NCI-H1105 (cell line): ENCODE data around the gene COQ10A.
A peak's percentile ranks its signal among the peaks of the same experiment; 100 is the strongest.
"Not testable (repeated sequence)": the region's sequence is repeated elsewhere in the genome, so short reads cannot be mapped to it uniquely, and the experiment has no call there.

Experiments used
- DNase-seq: peaks from one replicate; lab custom pipeline; 2025; lab: John Stamatoyannopoulos, UW

Gene COQ10A

GRCh38 chr12:56243731-56244181 lies 23.0 kb upstream of the COQ10A start:
- no peak for DNase-seq

- no peak for DNase-seq
Observed at GRCh38 chr12:56244494-56244893, 22.2 kb upstream of the COQ10A start.

GRCh38 chr12:56247923-56248322 lies 18.8 kb upstream of the COQ10A start:
- no peak for DNase-seq

- no peak for DNase-seq
Observed at GRCh38 chr12:56248711-56249110, 18.0 kb upstream of the COQ10A start.

- no peak for DNase-seq
Observed at GRCh38 chr12:56252649-56253048, 14.1 kb upstream of the COQ10A start.

GRCh38 chr12:56253091-56253490 lies 13.7 kb upstream of the COQ10A start:
- no peak for DNase-seq

- no peak for DNase-seq
Observed at GRCh38 chr12:56255671-56256070, 11.1 kb upstream of the COQ10A start.

- no peak for DNase-seq
Observed at GRCh38 chr12:56256326-56256960, 10.3 kb upstream of the COQ10A start.

- DNase-seq, result no peak
Observed at GRCh38 chr12:56257071-56257470, 9.7 kb upstream of the COQ10A start.

- peak; percentile 14 for DNase-seq
Observed at GRCh38 chr12:56257491-56258067, 9.2 kb upstream of the COQ10A start.

- peak; percentile 66 for DNase-seq
Observed at GRCh38 chr12:56258068-56258819, 8.5 kb upstream of the COQ10A start, which contains the start of gene ANKRD52. TSS of gene ANKRD52 (minus strand) at chr12:56258384. CDS start at chr12:56258269, 115 bp downstream.

GRCh38 chr12:56258820-56259183 lies 7.9 kb upstream of the COQ10A start:
- peak; percentile 28 for DNase-seq

GRCh38 chr12:56260380-56260779 lies 6.4 kb upstream of the COQ10A start:
- no peak for DNase-seq

- no peak for DNase-seq
Observed at GRCh38 chr12:56260921-56261320, 5.8 kb upstream of the COQ10A start.

- DNase-seq, result no peak
Observed at GRCh38 chr12:56261503-56262232, 5.1 kb upstream of the COQ10A start.

GRCh38 chr12:56262955-56263354 lies 3.8 kb upstream of the COQ10A start:
- not testable (repeated sequence) for DNase-seq

- not testable (repeated sequence) for DNase-seq
Observed at GRCh38 chr12:56266068-56266692, 562 bp upstream of the COQ10A start.

GRCh38 chr12:56267443-56268071 lies 815 bp downstream of the COQ10A start:
- DNase-seq, result peak; percentile 14

GRCh38 chr12:56271031-56271430 lies 4.3 kb downstream of the COQ10A start:
- DNase-seq, result no peak

GRCh38 chr12:56272468-56272867 lies 5.7 kb downstream of the COQ10A start:
- DNase-seq, result not testable (repeated sequence)

- DNase-seq, result no peak
Observed at GRCh38 chr12:56274299-56274698, 7.6 kb downstream of the COQ10A start.
